ENCODE data around the gene CASP8AP2. TPM values are rescaled to one million over a fixed set of nuclear protein-coding genes. Genes with fewer than 3 reads are reported as not detected.

CASP8AP2 gene
- total RNA-seq, 1 donor, result 13.0 TPM

DNA sequence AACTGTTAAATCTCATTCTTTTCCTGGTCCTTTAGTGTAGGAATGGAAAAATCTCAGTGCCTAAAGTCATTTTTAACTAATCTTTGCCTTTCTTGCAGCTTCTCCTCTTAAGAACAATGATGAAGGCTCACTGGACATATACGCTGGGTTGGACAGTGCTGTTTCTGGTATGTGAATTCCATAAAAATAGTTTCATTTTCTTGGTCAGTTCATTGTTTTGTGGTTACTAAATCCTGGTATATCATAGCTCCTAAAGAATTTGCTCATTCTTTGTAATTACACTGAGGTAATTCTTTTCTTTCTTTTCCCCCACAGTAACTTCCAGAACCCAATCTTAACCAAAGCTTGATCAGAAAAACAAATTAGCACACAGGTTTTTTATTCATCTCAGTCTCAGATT, 23.4 kb downstream of the CASP8AP2 start:
- Histone ChIP-seq H4K20me1 (ENCODE audit: insufficient read depth, low read length) (peaks cover 4% of the 10 kb centered on the region), H3K36me3 (ENCODE audit: insufficient read depth, low read length) (peaks cover 39% of the 10 kb centered on the region), H3K27me3 (ENCODE audit: insufficient read depth, low read length) (no peaks in the 10 kb centered on the region), H3K27ac (ENCODE audit: low read depth, low read length) (no peak overlapping the region), H3K4me1 (ENCODE audit: insufficient read depth, low read length) (peaks cover 6% of the 10 kb centered on the region), H3K4me2 (ENCODE audit: insufficient read depth, low read length) (peak overlapping the region; percentile 27), H3K79me2 (ENCODE audit: insufficient read depth, low read length) (peaks cover 8% of the 10 kb centered on the region), H2AFZ (ENCODE audit: low read length) (no peak overlapping the region), H3K4me3 (ENCODE audit: insufficient read depth, low read length) (no peak overlapping the region), H3K9me3 (ENCODE audit: low read depth, low read length) (no peaks in the 10 kb centered on the region)
- TF ChIP-seq, protein P1, sequence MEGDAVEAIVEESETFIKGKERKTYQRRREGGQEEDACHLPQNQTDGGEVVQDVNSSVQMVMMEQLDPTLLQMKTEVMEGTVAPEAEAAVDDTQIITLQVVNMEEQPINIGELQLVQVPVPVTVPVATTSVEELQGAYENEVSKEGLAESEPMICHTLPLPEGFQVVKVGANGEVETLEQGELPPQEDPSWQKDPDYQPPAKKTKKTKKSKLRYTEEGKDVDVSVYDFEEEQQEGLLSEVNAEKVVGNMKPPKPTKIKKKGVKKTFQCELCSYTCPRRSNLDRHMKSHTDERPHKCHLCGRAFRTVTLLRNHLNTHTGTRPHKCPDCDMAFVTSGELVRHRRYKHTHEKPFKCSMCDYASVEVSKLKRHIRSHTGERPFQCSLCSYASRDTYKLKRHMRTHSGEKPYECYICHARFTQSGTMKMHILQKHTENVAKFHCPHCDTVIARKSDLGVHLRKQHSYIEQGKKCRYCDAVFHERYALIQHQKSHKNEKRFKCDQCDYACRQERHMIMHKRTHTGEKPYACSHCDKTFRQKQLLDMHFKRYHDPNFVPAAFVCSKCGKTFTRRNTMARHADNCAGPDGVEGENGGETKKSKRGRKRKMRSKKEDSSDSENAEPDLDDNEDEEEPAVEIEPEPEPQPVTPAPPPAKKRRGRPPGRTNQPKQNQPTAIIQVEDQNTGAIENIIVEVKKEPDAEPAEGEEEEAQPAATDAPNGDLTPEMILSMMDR (IDR thresholded peaks at IDR 0.05; ENCODE audit: extremely low read depth, low read depth, low read length), result no peak
- DNase-seq (ENCODE audit: insufficient read length, low spot score, missing footprints), result peak; percentile 69

DNA sequence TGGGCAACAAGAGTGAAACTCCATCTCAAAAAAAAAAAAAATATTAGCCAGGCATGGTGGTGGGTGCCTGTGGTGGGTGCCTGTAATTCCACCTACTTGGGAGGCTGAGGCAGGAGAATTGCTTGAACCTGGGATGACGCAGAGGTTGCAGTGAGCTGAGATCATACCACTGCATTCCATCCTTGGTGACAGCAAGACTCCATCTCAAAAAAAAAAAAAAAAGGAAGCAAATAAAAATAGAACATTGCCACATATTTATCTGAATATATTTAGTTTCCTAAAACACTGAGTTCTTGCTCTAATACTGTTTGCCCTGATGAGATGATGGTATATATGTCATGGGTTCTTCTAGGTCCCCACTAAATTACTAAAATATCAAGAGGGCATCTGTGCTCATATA, 28.4 kb downstream of the CASP8AP2 start:
- Histone ChIP-seq H3K4me1 (ENCODE audit: insufficient read depth, low read length) (no peaks in the 10 kb centered on the region), H3K4me2 (ENCODE audit: insufficient read depth, low read length) (no peak overlapping the region), H3K9me3 (ENCODE audit: low read depth, low read length) (no peaks in the 10 kb centered on the region), H3K36me3 (ENCODE audit: insufficient read depth, low read length) (peaks cover 47% of the 10 kb centered on the region), H4K20me1 (ENCODE audit: insufficient read depth, low read length) (no peaks in the 10 kb centered on the region), H3K27ac (ENCODE audit: low read depth, low read length) (no peak overlapping the region), H3K4me3 (ENCODE audit: insufficient read depth, low read length) (no peak overlapping the region), H2AFZ (ENCODE audit: low read length) (no peak overlapping the region), H3K79me2 (ENCODE audit: insufficient read depth, low read length) (no peaks in the 10 kb centered on the region), H3K27me3 (ENCODE audit: insufficient read depth, low read length) (no peaks in the 10 kb centered on the region)
- TF ChIP-seq, protein P1 (IDR thresholded peaks at IDR 0.05; ENCODE audit: extremely low read depth, low read depth, low read length), result no peak
- no peak for DNase-seq (ENCODE audit: insufficient read length, low spot score, missing footprints)

DNA sequence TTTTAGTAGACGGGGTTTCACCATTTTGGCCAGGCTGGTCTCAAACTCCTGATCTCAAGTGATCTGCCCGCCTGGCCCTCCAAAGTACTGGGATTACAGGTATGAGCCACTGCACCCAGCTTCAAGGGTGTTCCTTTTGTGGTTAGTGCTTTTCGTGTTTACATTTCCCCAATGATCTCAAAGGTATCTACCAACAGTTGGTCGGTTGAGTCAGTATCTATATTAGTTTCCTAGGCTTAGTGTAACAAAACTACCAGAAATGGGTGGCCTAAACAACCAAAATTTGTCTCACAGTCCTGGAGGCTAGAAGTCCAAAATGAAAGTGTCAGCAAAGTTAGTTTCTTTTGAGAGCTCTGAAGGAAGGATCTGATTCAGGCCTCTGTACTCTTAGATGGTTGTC, 30.1 kb downstream of the CASP8AP2 start:
- no peak for DNase-seq (ENCODE audit: insufficient read length, low spot score, missing footprints)
- no peaks in the 10 kb centered on the region for H3K4me1 ChIP-seq (ENCODE audit: insufficient read depth, low read length)
- H3K27ac ChIP-seq (ENCODE audit: low read depth, low read length), result no peak overlapping the region
- no peaks in the 10 kb centered on the region for H3K9me3 ChIP-seq (ENCODE audit: low read depth, low read length)
- no peak overlapping the region for H3K4me2 ChIP-seq (ENCODE audit: insufficient read depth, low read length)
- H3K4me3 ChIP-seq (ENCODE audit: insufficient read depth, low read length), result no peak overlapping the region
- no peak overlapping the region for H2AFZ ChIP-seq (ENCODE audit: low read length)
- H3K27me3 ChIP-seq (ENCODE audit: insufficient read depth, low read length), result no peaks in the 10 kb centered on the region
- H4K20me1 ChIP-seq (ENCODE audit: insufficient read depth, low read length), result no peaks in the 10 kb centered on the region
- no peaks in the 10 kb centered on the region for H3K79me2 ChIP-seq (ENCODE audit: insufficient read depth, low read length)
- TF ChIP-seq, protein P1 (IDR thresholded peaks at IDR 0.05; ENCODE audit: extremely low read depth, low read depth, low read length), result no peak
- H3K36me3 ChIP-seq (ENCODE audit: insufficient read depth, low read length), result peaks cover 45% of the 10 kb centered on the region

DNA sequence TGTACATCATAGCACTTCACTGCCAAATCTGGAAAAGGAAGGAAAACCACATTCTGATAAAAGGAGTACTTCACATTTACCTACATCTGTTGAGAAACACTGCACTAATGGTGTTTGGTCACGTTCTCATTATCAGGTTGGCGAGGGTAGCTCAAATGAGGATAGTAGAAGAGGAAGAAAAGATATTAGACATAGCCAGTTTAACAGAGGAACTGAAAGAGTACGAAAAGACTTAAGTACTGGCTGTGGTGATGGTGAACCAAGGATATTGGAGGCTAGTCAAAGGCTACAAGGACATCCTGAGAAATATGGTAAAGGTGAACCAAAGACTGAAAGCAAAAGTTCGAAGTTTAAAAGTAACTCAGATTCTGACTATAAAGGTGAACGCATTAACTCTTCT, 32.6 kb downstream of the CASP8AP2 start:
- DNase-seq (ENCODE audit: insufficient read length, low spot score, missing footprints), result no peak

More for the DNA sequence above, 32.6 kb downstream of the CASP8AP2 start:
- Histone ChIP-seq H3K4me2 (ENCODE audit: insufficient read depth, low read length) (no peak overlapping the region), H2AFZ (ENCODE audit: low read length) (no peak overlapping the region), H4K20me1 (ENCODE audit: insufficient read depth, low read length) (no peaks in the 10 kb centered on the region), H3K79me2 (ENCODE audit: insufficient read depth, low read length) (no peaks in the 10 kb centered on the region), H3K4me3 (ENCODE audit: insufficient read depth, low read length) (no peak overlapping the region), H3K9me3 (ENCODE audit: low read depth, low read length) (no peaks in the 10 kb centered on the region), H3K4me1 (ENCODE audit: insufficient read depth, low read length) (no peaks in the 10 kb centered on the region), H3K36me3 (ENCODE audit: insufficient read depth, low read length) (peaks cover 49% of the 10 kb centered on the region), H3K27ac (ENCODE audit: low read depth, low read length) (no peak overlapping the region), H3K27me3 (ENCODE audit: insufficient read depth, low read length) (no peaks in the 10 kb centered on the region)
- TF ChIP-seq, protein P1 (IDR thresholded peaks at IDR 0.05; ENCODE audit: extremely low read depth, low read depth, low read length), result no peak

Measured in osteoblast (primary cell).